ENCODE data around the gene DCP2. TPM values are rescaled to one million over a fixed set of nuclear protein-coding genes. Genes with fewer than 3 reads are reported as not detected.

DCP2 gene
- total and polyA plus RNA-seq, 10 of the 15 experiments (the other 5 are each of a cell fraction or from before 2014, with no cell fraction given): 23.4 to 81.6 (median 47.4) TPM

- no peak for TF ChIP-seq CHD4 (IDR thresholded peaks at IDR 0.05)
- TF ChIP-seq NR2C2 (IDR thresholded peaks at IDR 0.05; ENCODE audit: borderline replicate concordance, control insufficient read depth, insufficient read length, low read depth): no peak
- no peak for TF ChIP-seq NR2F1 (conservative IDR thresholded peaks at IDR 0.05)
- TF ChIP-seq BRCA1 (IDR thresholded peaks at IDR 0.05; ENCODE audit: low read depth, low read length): no peak
- no peak for TF ChIP-seq SMAD5 (IDR thresholded peaks at IDR 0.05; ENCODE audit: low read depth)
- TF ChIP-seq RELB (IDR thresholded peaks at IDR 0.05; ENCODE audit: low read depth): no peak; the same call in 1 of the 2 replicates
- TF ChIP-seq MTA3 (IDR thresholded peaks at IDR 0.05; ENCODE audit: borderline replicate concordance, low read length): peak; percentile 61; the same call in 1 of the 2 replicates
- no peak for TF ChIP-seq ZNF274 (IDR thresholded peaks at IDR 0.05; ENCODE audit: insufficient read depth, insufficient read length)
- no peak for TF ChIP-seq MYB (IDR thresholded peaks at IDR 0.05; ENCODE audit: borderline replicate concordance, low read depth, low read length)
- TF ChIP-seq POLR2A (IDR thresholded peaks at IDR 0.05; ENCODE audit: low read depth, low read length): no peak
- no peak for TF ChIP-seq RFX5 (IDR thresholded peaks at IDR 0.05; ENCODE audit: low read depth, low read length)
- peak; percentile 54; the same call in 1 of the 2 replicates for TF ChIP-seq DPF2 (IDR thresholded peaks at IDR 0.05)
- peak; percentile 61; the same call in 1 of the 2 replicates for TF ChIP-seq TCF12 (IDR thresholded peaks at IDR 0.05; ENCODE audit: low read depth, low read length)
- no peak for TF ChIP-seq E4F1 (IDR thresholded peaks at IDR 0.05; ENCODE audit: borderline replicate concordance, partially characterized antibody)
- peak; percentile 73 for TF ChIP-seq EED (IDR thresholded peaks at IDR 0.05; ENCODE audit: low read depth)
- no peak for TF ChIP-seq ZNF217 (IDR thresholded peaks at IDR 0.05)
- peak; percentile 72 for TF ChIP-seq RUNX3 (IDR thresholded peaks at IDR 0.05; ENCODE audit: low read length)
- no peak for TF ChIP-seq NRF1 (conservative IDR thresholded peaks at IDR 0.05; ENCODE audit: low read depth, low read length)
- TF ChIP-seq TCF7 (IDR thresholded peaks at IDR 0.05; ENCODE audit: borderline replicate concordance): no peak
- TF ChIP-seq IKZF2 (IDR thresholded peaks at IDR 0.05): peak in 1 of 2 experiments; percentile 49
- TF ChIP-seq BMI1 (IDR thresholded peaks at IDR 0.05; ENCODE audit: borderline replicate concordance): no peak
- 0 out of 2 replicates have a peak, but pooled peaks have one; percentile 15 for TF ChIP-seq CBFB (IDR thresholded peaks at IDR 0.05; ENCODE audit: low read depth)
- TF ChIP-seq HDAC6 (IDR thresholded peaks at IDR 0.05; ENCODE audit: unreplicated experiment): no peak
- TF ChIP-seq BHLHE40 (IDR thresholded peaks at IDR 0.05; ENCODE audit: borderline replicate concordance in 1 of 2, low read depth in 2 of 2, low read length in 1 of 2): no peak
- TF ChIP-seq SP1 (IDR thresholded peaks at IDR 0.05; ENCODE audit: low read depth, low read length): no peak
- TF ChIP-seq SKIL (IDR thresholded peaks at IDR 0.05; ENCODE audit: low read depth, poor library complexity, severe bottlenecking): no peak
Measured at GRCh38 chr5:112929336-112930081, 47.1 kb upstream of the DCP2 start (continued).
